Activated CD4-positive, alpha-beta T cell treated with anti-CD3 and anti-CD28 coated beads for 1 hour (primary cell): ENCODE measurements around the gene RASGRP3.
"Not testable (repeated sequence)": the region's sequence is repeated elsewhere in the genome, so short reads cannot be mapped to it uniquely, and the experiment has no call there.

Experiments used
- DNase-seq: peaks from one replicate; pipeline ENCODE4 v3.0.0-alpha.2; 2020

RASGRP3 gene

GRCh38 chr2:33476131-33476792, at the start of gene RASGRP3:
TSS of gene RASGRP3 (plus strand) at chr2:33476649. CDS start at chr2:33515137, 38,488 bp downstream.
- DNase-seq, result peak; percentile 41

GRCh38 chr2:33426666-33427231, 49.7 kb upstream of the RASGRP3 start:
- no peak for DNase-seq

GRCh38 chr2:33430077-33430476, 46.4 kb upstream of the RASGRP3 start:
- no peak for DNase-seq

GRCh38 chr2:33430856-33431255, 45.6 kb upstream of the RASGRP3 start:
- DNase-seq, result no peak

GRCh38 chr2:33432871-33433270, 43.6 kb upstream of the RASGRP3 start:
- no peak for DNase-seq

- DNase-seq, result no peak
Observed at GRCh38 chr2:33433279-33434235, 42.9 kb upstream of the RASGRP3 start.

GRCh38 chr2:33435518-33435917, 40.9 kb upstream of the RASGRP3 start:
- no peak for DNase-seq

GRCh38 chr2:33436083-33436482, 40.4 kb upstream of the RASGRP3 start:
- no peak for DNase-seq

GRCh38 chr2:33437297-33437696, 39.2 kb upstream of the RASGRP3 start:
- DNase-seq, result no peak

GRCh38 chr2:33437815-33438214, 38.6 kb upstream of the RASGRP3 start:
- no peak for DNase-seq

- no peak for DNase-seq
Observed at GRCh38 chr2:33441235-33441810, 35.1 kb upstream of the RASGRP3 start.

GRCh38 chr2:33442052-33442451, 34.4 kb upstream of the RASGRP3 start:
- DNase-seq, result not testable (repeated sequence)

- no peak for DNase-seq
Observed at GRCh38 chr2:33442528-33443079, 33.8 kb upstream of the RASGRP3 start.

GRCh38 chr2:33443274-33443829, 33.1 kb upstream of the RASGRP3 start:
- DNase-seq, result no peak

GRCh38 chr2:33444967-33445366, 31.5 kb upstream of the RASGRP3 start:
- no peak for DNase-seq

GRCh38 chr2:33448220-33448899, 28.1 kb upstream of the RASGRP3 start:
- DNase-seq, result no peak

GRCh38 chr2:33451214-33451613, 25.2 kb upstream of the RASGRP3 start:
- no peak for DNase-seq

GRCh38 chr2:33451825-33452224, 24.6 kb upstream of the RASGRP3 start:
- DNase-seq, result no peak

- no peak for DNase-seq
Observed at GRCh38 chr2:33452545-33452944, 23.9 kb upstream of the RASGRP3 start.

GRCh38 chr2:33453905-33454479, 22.5 kb upstream of the RASGRP3 start:
- DNase-seq, result no peak

- no peak for DNase-seq
Observed at GRCh38 chr2:33457556-33458247, 18.7 kb upstream of the RASGRP3 start.
